HPDE6-E6E7 (cell line): Measurements from ENCODE around the gene IL20RA.
"Not testable (repeated sequence)": the region's sequence is repeated elsewhere in the genome, so short reads cannot be mapped to it uniquely, and the experiment has no call there.

Experiments used
- DNase-seq: peaks from one replicate; pipeline ENCODE4 v3.0.0; 2011; ENCODE audit warnings: missing footprints; ENCODE audit errors: extremely low spot score

IL20RA gene

DNA sequence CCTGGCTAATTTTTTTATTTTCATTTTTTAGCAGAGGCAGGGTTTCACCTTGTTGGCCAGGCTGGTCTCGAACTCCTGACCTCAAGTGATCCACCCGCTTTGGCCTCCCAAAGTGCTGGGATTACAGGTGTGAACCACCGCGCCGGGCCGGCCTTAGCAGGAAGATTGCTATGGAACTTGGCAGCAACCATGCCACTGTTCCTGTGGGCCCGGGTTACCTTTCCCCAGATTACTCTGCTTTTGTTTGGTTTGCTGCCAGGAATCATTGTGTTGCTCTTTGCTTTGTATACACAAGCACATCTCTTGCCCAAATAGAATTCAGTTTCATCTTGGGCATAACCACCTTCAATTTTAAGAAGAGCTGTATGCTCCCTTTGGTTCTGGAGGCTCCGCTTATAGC lies 71.0 kb downstream of the IL20RA start:
- DNase-seq = not testable (repeated sequence)

DNA sequence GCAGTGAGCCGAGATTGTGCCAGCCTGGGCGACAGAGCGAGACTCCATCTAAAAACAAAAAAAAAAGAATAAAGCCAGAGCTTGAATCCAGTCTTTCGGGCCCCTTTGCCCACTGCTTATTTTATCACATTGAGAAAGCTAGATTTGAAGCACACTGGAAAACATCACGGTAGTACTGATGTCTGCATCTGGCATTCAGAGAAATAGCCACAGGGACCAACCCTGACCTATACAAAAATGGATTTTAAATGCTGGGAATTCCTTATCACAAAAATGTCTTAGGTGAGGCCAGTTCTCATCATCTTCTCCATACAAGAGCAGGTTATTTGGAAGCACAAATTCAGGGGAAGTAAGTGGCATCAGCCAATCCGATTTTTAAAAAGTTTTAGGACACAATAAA lies 73.2 kb downstream of the IL20RA start:
- no peak for DNase-seq

DNA sequence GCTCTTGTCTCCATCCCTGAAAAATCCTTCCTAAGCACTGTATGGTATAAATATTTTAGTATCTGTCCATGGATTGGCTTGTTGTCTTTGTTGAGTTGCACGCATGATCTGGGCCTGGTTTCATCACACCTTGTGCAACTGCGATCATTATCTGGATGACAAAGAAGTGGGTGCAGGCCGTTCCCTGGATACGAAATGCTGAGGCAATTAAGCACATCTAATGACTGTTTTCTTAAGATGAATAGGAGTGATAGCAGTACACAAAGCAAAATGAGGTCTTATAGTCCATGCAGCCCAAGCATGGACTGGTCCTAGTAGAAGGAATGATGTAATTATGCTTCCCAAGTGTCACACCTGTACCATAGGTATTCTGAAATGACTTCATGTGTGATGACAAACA lies 74.8 kb downstream of the IL20RA start:
- DNase-seq = no peak

DNA sequence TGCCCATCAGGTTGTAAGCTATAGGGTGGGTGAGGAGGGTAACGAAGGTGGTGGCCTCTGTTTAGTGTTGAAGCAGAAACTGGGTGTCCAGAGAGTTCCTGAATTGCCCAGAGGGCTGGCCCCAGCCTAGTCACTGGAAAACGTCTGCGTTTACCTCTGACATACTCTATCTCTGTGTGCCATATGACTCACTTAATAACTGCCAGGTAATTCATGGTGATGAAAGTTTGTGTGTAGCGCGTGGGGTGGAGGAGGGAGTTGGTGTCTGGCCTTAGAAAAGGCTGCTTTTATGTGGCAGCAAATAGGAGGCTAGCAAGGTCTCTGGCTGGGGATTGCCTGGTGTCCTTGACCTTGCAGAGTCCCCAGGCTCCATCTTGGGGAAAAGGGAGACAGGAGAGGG lies 75.3 kb downstream of the IL20RA start:
- peak; percentile 44 for DNase-seq

DNA sequence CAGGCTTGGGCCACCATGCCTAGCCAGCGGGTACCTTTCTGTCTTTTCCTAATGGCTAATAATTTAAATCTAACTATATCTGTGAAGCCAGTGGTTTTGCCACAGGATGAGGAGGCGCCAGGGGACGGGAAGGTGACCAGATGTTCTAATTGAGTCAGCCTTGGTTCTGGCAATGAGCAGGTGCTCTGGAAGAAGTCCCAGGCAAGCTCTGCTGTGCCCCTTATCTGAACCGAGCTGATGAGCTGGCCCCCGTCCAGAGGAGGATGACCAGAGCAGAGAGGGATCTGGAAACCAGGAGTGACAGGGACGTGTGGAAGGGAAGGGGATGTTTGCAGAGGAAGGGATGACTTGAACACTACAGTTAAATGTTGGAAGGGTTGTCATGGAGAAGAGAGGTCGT lies 75.9 kb downstream of the IL20RA start:
- no peak for DNase-seq

DNA sequence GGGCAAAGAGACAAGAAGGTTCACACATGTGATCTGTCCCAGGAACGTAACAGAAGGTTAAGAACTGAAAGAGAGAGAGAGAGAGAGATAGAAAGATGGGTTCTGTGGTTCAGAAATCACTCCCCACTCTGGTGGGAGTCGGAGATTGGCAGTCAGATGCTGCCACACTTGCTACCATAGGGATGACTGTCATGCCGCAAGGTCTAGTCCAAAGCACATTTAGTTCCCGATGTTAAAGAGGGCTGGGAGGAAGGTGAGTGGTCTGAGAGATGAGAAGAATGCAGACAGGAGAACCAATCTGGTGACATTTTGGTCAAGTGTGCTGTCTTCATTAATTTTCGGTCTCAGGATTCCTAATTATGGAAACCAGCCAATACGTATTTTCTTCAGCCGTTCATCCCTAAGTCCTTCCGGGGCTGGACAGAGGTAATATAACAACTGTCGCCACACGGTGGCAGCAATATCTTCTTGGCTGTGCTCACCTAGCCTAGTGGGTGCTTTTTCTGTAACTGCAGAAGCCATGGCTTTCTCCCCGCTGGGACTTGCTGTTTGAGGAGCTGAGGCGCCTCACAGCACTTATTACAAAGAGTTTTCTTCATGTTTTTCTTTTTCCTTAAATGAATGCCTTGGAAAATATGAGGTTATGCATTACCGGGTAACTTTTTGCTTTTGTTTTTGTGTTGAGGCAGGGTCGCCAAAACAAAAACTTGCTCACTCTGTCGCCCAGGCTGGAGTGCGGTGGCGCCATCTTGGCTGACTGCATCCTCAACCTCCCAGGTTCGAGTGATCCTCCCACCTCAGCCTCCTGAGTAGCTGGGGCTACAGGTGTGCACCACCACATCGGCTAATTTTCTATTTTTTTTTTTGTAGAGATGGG lies 76.7 kb downstream of the IL20RA start:
- DNase-seq = peak; percentile 73

DNA sequence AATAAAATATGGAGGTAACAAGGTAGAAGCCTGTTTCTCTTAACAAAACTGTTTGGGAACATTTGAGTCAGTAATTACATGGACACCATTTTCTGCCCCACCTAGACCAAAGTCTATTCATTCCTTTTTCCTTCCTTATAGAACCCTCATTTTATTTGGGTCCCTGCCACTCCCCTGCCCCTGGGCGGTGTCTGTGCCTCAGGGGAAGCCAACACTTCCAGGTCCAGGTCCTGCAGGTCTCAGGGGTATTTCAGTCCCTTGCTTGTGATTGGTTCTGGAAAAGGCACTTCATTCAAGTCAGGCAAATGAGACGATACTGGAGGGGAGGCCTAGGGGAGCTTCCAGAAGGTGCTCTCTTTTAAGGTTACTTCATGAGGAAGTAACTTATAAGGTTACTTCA lies 80.4 kb downstream of the IL20RA start:
- no peak for DNase-seq

DNA sequence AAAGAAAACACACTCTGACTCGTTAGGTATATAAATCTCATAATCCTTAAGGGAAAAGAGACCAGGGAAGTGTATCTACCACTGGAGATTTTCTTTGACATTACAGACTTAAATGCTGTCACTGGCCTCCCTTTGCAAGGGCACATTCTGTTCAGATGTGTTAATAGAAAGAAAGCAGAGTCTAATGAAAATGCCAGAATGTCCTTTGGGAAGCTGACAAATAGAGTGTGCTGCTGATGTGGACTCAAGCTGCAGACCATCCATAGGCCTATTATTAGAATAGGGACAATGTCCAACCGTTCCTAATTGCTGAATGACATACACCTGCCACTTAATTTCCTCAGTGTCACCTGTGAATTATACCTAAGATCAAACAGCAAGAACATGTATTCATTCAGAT lies 81.5 kb downstream of the IL20RA start:
- no peak for DNase-seq

DNA sequence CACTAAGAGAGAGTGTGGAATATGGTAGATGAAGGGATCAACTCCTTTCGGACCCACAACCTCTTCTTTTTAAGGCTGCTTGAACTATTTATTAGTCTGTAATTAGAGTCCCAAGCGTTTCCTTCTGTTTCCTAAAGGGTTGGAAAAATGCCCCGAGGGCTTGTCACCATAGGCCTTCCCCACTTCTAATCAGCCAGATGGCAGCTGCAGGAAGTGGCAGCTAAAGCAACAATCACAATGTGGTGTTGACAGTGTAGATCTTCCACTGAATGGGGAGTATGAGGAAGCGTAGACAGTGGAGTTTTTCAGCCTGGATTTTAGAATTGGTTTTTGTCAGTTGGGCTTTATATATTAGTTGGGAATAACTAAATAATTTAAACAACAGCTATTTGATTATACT lies 82.1 kb downstream of the IL20RA start:
- no peak for DNase-seq

DNA sequence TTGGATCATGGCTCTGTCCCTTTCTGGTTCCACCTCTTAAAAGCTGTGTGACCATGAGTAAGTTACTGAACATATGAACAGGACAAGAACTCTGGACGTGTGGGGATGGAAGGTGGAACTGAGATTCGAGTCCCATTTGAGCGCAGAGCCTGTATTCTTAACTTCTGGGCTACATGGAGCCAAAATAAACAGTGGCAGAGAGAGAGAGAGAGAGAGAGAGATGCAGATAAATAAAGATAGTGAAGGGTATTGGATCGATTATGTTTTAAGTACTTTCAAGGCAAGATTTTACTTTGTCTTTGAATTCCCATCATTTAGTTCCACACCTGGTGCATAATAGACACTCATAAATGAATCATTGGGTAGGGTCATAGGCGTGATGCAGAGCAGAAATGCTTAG lies 82.9 kb downstream of the IL20RA start:
- no peak for DNase-seq

DNA sequence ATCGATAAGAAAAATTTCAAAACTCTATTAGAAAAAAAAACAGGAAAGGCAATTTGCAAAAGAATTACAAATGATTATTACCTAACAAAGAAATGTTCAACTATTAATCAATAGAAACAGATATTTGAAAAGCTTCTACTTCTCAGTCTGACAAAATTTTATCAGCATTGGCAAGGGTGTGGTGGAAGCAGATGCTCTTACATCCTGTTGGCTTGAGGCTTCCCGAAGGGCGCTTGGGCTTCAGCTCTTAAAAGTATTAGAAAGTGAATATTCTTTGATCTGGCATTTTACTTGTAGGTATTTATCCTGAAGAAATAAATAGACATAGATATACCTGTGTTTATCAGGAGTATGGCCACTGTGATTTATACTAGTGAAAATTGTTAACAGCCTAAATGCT lies 84.0 kb downstream of the IL20RA start:
- DNase-seq = no peak

DNA sequence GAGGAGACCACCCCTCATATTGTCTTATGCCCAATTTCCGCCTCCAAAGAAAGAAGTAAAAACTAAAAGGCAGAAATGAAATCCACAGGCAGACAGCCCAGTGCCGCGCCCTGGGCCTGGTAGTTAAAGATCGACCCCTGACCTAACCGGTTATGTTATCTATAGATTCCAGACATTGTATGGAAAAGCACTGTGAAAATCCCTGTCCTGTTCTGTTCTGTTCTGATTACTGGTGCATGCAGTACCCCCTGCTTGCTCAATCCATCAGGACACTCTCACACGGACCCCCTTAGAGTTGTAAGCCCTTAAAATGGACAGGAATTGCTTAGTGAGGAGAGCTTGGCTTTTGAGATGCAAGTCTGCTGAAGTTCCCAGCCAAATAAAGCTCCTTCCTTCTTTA lies 84.8 kb downstream of the IL20RA start:
- not testable (repeated sequence) for DNase-seq

DNA sequence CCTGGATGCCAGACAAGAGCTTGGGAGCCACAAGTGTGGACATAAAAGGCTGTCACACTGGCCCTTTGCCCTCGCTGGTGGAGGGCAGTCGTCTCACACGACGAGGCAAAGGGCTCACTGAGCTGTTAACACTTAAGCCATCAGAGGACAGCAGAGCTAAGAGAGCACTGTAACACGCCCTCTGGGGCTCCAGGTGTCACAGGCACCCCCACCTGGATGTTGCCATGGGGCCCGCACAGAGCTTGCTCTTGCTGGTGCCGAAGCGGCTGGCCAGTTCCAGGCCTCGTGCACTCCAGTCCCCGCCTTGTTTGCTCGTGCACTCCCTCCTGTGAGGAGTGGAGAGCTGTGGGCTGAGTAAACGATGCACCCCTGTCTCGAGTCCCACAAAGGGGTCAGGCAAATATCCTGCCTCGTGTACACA lies 85.3 kb downstream of the IL20RA start:
- no peak for DNase-seq

DNA sequence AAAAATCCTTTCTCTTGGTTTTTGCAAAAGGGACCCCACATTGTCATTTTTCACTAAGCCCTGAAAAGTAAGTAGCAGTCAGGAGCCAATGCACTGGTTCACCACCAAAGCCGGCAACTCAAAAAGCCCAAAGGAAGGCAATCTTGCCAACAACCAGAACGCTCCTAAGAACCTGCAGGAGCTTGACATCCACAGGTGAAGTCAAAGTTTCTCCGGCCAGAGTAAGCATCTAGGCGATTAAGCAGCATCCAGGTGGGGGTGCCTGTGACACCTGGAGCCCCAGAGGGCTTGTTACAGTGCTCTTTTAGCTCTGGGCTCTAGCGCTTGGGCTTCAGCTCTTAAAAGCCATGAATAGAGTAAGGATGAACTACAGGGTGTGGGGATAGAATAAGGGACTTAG lies 86.6 kb downstream of the IL20RA start:
- DNase-seq = no peak

DNA sequence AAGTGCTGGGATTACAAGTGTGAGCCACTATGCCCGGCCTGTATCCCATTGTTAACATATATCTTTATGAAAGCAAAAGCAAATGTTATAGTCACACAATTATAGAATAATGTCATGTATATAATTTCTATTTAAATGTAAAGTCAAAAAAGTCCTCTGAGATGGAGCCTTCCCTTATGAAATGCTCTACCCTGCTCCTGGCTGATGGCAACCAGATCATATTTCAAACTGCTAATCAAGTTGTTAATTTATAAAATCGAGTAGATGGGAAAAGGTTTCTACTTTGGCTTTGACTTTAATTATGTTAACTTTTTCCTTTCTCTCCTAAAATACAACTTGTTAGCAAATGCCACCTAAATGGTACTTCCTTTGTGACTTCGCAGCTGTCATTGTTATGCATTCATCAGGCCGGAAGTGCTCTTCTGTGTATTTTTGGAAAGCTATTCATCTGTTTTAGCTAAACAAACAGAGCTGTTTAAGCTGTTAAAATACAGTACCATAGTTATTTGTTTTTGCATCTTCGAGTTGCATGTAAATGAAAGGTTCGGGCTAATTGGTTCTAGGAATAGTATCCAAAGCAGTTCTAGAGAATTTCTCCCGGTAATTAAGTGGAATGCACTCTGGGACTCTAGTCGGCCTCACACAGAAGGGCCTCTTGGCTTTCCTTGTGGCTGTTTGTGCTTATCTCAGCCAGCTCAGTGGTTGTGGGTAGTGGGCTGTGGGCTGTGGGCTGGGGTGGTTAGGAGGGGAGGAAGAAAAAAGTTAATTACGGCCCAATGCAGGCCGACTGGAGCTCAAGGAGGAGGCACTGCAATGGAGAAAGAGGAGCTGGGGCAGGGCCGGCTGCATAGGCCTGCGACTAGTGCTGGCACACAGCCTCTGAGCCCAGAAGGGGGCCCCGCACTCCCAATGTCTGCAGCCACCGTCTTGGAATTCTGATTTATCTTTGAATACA lies 87.9 kb downstream of the IL20RA start:
- no peak for DNase-seq

DNA sequence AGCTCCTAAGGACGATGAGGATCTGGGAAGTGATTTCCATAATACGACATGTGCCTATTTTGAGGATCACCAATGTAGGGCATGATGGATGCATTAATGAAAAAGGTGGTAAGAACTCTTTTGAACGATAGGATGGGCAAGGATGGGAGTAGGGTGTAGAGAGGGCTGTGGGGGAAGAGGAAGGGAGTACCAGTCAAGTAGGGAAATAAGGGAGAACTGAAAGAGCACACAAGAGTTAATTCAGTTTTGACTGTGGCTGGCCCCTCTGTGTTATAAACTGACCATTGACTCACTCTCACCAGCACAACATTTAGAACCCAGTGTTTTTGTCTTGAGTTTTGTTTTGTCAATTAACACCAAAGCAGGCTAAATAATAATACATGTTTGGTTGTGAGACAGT lies 89.6 kb downstream of the IL20RA start:
- DNase-seq = no peak

DNA sequence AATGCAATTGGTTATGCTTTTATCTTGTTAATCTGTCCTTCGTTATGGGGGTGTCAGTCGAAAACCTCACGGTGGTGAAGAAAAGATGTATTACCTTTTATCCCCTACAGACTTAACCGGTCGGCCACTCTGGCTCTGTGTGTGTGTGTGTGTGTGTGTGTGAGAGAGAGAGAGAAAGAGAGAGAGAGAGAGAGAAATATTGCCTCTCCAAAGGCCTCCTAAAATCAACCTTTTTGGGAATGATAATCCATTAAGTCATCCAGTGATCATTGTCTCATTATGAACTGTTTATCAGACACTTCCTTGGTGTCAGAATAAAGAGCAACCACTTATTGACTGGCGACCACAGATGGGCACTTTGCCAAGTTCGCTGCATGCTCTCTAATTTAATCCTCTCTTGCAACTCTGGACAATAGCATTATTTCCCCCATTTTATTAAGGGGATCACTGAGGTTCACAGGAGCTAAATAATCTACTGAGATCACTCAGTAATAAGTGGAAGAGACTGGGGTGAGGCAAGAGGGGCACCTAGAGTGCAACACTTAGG lies 92.0 kb downstream of the IL20RA start:
- DNase-seq = no peak

DNA sequence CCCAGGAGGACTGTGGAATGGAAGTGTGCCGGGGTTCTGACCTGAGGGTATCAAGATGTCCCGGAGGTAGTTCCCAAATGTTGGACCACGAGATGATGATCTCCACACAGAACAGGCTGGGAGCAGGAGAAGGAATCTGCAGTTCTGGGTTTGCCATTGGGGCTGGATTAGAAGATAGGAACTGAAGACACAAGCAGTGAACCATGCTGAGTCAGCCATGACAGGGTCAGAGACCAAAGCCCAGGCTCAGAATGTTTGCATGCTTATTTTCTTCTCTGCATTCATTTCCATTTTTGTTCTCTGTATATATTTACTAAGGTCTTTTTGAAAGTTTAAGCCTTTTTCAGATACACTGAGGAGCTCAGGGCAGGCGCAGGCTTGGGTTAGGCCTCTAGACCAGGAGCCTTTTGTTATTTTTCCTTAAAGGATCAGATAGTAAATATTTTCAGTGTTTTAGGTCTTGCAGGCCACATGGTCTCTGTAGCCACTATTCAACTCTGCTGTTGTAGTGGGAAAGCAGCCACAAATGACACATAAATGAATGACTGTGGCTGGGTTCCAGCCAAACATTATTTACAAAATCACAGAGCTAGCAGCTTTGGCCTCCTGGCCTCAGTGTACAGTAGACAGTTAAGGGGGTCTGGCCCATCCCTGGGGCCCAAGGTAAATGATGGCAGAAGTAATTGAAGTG lies 94.2 kb downstream of the IL20RA start:
- no peak for DNase-seq
